Left lung (tissue), 10 donors: ENCODE results near the gene FOXL3. TPM values are rescaled to one million over a fixed set of nuclear protein-coding genes. Genes with fewer than 3 reads are reported as not detected.

Experiments
- ATAC-seq: fragments of 200-7000 bp; cut with Tn5 transposase; one replicate; pipeline ENCODE4 v1.9.1; 2020; ENCODE audit warnings: moderate library complexity
- DNase-seq, 4 donors: peaks; one replicate each; pipeline ENCODE4 v3.0.0-alpha.2; 2013 to 2020
- H3K27ac ChIP-seq, 2 donors: fragments of 200-600 bp; sonication (generic) in 1 of 2; one replicate each; pipeline versions ENCODE4 v1.5.0 to v1.8.0; 2020 to 2021
- H3K27me3 ChIP-seq, 2 donors: fragments of 200-600 bp; sonication (generic) in 1 of 2; one replicate each; pipeline versions ENCODE4 v1.5.0 to v1.8.0; 2020 to 2021
- H3K36me3 ChIP-seq, 2 donors: fragments of 200-600 bp; sonication (generic) in 1 of 2; one replicate each; pipeline versions ENCODE4 v1.5.0 to v1.8.0; 2020 to 2021
- H3K4me1 ChIP-seq, 2 donors: fragments of 200-600 bp; one replicate each; pipeline ENCODE4 v1.8.0; 2021
- H3K4me3 ChIP-seq, 2 donors: fragments of 200-600 bp; sonication (generic) in 1 of 2; one replicate each; pipeline versions ENCODE4 v1.5.0 to v1.8.0; 2020 to 2021; ENCODE audit warnings: mild to moderate bottlenecking in 1 of 2
- H3K9me3 ChIP-seq, 2 donors: fragments of 200-600 bp; sonication (generic) in 1 of 2; one replicate each; pipeline versions ENCODE4 v1.5.0 to v1.8.0; 2020 to 2021
- intact Hi-C, 2 donors: fragments of 100-400 bp; cut with DNase I; formaldehyde crosslinking; loops; one replicate each; pipeline versions ENCODE4 v1.11.2 to v1.14.2; 2022
- polyA plus RNA-seq, 6 donors: library from polyadenylated mRNA; unstranded; fragments of 120-200 nt; gene quantifications; one replicate each; pipeline ENCODE4 v1.2.1, GENCODE V29; 2013; ENCODE audit not compliant: insufficient read length in 6 of 6
- total RNA-seq, 2 donors: library from RNA; stranded (reverse); fragmentation: NEBNext Ultra II Directional; extraction: Animal tissue kit (Norgen Biotek cat#: 25700); gene quantifications; one replicate each; pipeline ENCODE4 v1.2.1, GENCODE V29; 2021
- TF ChIP-seq, protein P1 (sequence below), 2 donors: fragments of 200-600 bp; sonication (generic) in 1 of 2; IDR thresholded peaks; one replicate each; pipeline versions ENCODE4 v1.5.0 to v1.8.0; 2021; ENCODE audit warnings: antibody characterized with exemption in 2 of 2
- donor health status: DM: no; HTN: yes; CAD: no.
- donor health status: DM: no; HTN: no; CAD: no.

FOXL3 gene
- total and polyA plus RNA-seq, 8 donors = not detected

DNA sequence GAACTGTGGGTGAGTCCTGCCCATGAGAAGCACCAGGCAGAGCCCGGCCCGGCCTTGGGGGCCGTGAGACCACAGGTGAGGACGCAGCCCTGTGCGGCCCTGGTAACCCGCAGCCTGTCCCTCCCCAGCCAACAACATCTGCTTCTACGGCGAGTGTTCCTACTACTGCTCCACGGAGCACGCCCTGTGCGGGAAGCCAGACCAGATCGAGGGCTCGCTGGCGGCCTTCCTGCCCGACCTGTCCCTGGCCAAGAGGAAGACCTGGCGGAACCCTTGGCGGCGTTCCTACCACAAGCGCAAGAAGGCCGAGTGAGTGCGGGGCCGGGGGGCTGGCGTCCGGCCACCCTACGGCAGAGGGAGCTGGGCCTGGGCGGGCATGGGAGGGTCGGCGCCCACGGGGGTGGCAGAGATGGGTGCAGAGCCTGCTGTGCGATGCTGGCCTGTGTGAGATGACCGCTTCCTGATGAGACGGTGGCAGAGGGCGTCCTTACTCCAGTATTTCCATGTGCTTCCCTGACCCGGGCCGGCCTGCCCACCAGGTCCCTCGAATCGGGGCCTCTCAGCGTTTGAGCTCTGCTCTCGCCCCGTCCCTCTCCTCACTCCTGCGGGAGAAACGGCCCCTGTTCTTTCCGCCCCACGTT, 34.1 kb upstream of the FOXL3 start:
- H3K9me3 ChIP-seq = peaks cover 0 to 2% of the 10 kb centered on the region in 2 donors
- H3K27ac ChIP-seq = no peak overlapping the region
- ATAC-seq (no peak), DNase-seq (peak in 1 of 4 donors; percentile 75)
- no peak overlapping the region for H3K4me3 ChIP-seq
- TF ChIP-seq, protein P1, sequence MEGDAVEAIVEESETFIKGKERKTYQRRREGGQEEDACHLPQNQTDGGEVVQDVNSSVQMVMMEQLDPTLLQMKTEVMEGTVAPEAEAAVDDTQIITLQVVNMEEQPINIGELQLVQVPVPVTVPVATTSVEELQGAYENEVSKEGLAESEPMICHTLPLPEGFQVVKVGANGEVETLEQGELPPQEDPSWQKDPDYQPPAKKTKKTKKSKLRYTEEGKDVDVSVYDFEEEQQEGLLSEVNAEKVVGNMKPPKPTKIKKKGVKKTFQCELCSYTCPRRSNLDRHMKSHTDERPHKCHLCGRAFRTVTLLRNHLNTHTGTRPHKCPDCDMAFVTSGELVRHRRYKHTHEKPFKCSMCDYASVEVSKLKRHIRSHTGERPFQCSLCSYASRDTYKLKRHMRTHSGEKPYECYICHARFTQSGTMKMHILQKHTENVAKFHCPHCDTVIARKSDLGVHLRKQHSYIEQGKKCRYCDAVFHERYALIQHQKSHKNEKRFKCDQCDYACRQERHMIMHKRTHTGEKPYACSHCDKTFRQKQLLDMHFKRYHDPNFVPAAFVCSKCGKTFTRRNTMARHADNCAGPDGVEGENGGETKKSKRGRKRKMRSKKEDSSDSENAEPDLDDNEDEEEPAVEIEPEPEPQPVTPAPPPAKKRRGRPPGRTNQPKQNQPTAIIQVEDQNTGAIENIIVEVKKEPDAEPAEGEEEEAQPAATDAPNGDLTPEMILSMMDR (IDR thresholded peaks at IDR 0.05) = no peak
- H3K36me3 ChIP-seq = peaks cover 0 to 92% of the 10 kb centered on the region in 2 donors
- no peaks in the 10 kb centered on the region for H3K27me3 ChIP-seq
- H3K4me1 ChIP-seq = no peaks in the 10 kb centered on the region
- intact Hi-C loops = no loop called here

GRCh38 chr7:256461-256940, 33.5 kb upstream of the FOXL3 start:
- Histone ChIP-seq H3K27me3 (no peaks in the 10 kb centered on the region), H3K27ac (no peak overlapping the region), H3K9me3 (peaks cover 0 to 5% of the 10 kb centered on the region in 2 donors), H3K4me3 (no peak overlapping the region), H3K36me3 (peaks cover 0 to 92% of the 10 kb centered on the region in 2 donors), H3K4me1 (no peaks in the 10 kb centered on the region)
- intact Hi-C loops = no loop called here
- TF ChIP-seq, protein P1 (IDR thresholded peaks at IDR 0.05) = no peak
- DNase-seq (peak in 1 of 4 donors; percentile 76), ATAC-seq (no peak)

GRCh38 chr7:256981-257646, 32.9 kb upstream of the FOXL3 start:
- Histone ChIP-seq H3K4me3 (no peak overlapping the region), H3K4me1 (no peaks in the 10 kb centered on the region), H3K27me3 (no peaks in the 10 kb centered on the region), H3K9me3 (peaks cover 0 to 10% of the 10 kb centered on the region in 2 donors), H3K27ac (no peak overlapping the region), H3K36me3 (peaks cover 0 to 88% of the 10 kb centered on the region in 2 donors)
- TF ChIP-seq, protein P1 (IDR thresholded peaks at IDR 0.05) = no peak
- DNase-seq = peak in 1 of 4 donors; percentile 43
- ATAC-seq = no peak
- intact Hi-C loops = no loop called here

GRCh38 chr7:257647-257992, 32.4 kb upstream of the FOXL3 start:
- intact Hi-C loops = no loop called here
- ATAC-seq = no peak
- DNase-seq = peak in 1 of 4 donors; percentile 39
- peaks cover 0 to 82% of the 10 kb centered on the region in 2 donors for H3K36me3 ChIP-seq
- no peaks in the 10 kb centered on the region for H3K4me1 ChIP-seq
- TF ChIP-seq, protein P1 (IDR thresholded peaks at IDR 0.05) = no peak
- H3K4me3 ChIP-seq = no peak overlapping the region
- H3K27ac ChIP-seq = no peak overlapping the region
- peaks cover 0 to 15% of the 10 kb centered on the region in 2 donors for H3K9me3 ChIP-seq
- H3K27me3 ChIP-seq = no peaks in the 10 kb centered on the region

GRCh38 chr7:258476-259190, 31.3 kb upstream of the FOXL3 start:
- H3K4me3 ChIP-seq = no peak overlapping the region
- H3K27me3 ChIP-seq = no peaks in the 10 kb centered on the region
- DNase-seq (peak in 2 of 4 donors; percentile 27 to 75), ATAC-seq (no peak)
- H3K4me1 ChIP-seq = no peaks in the 10 kb centered on the region
- peaks cover 0 to 17% of the 10 kb centered on the region in 2 donors for H3K9me3 ChIP-seq
- TF ChIP-seq, protein P1 (IDR thresholded peaks at IDR 0.05) = no peak
- intact Hi-C loops = no loop called here
- H3K27ac ChIP-seq = no peak overlapping the region
- peaks cover 0 to 72% of the 10 kb centered on the region in 2 donors for H3K36me3 ChIP-seq
